B cell (primary cell): Measurements from ENCODE around the gene TRIP13. TPM values are rescaled to one million over a fixed set of nuclear protein-coding genes. Genes with fewer than 3 reads are reported as not detected.

Source experiments
- ATAC-seq: fragments of 200-7000 bp; cut with Tn5 transposase; one replicate; pipeline ENCODE4 v1.10.0; 2021; ENCODE audit warnings: low read depth, mild to moderate bottlenecking, moderate number of reproducible peaks, moderate library complexity
- CTCF ChIA-PET: fragments of 350-600 bp; sonication (Branson Sonifier 250); formaldehyde crosslinking; loops from one replicate; lab custom pipeline; 2021; ENCODE audit warnings: antibody characterized with exemption, inconsistent platforms; lab: Charles Lee
- POLR2A ChIA-PET: fragments of 350-600 bp; sonication (Branson Sonifier 250); formaldehyde crosslinking; loops from one replicate; lab custom pipeline; 2021; ENCODE audit warnings: antibody characterized with exemption; lab: Charles Lee
- DNase-seq: peaks from one replicate; pipeline ENCODE4 v3.0.0; 2013
- H2AFZ ChIP-seq: 2 replicates; pipeline ENCODE4 v1.6.1; 2012; ENCODE audit warnings: mild to moderate bottlenecking, low read depth, low read length; ENCODE audit not compliant: insufficient read depth, poor library complexity, severe bottlenecking
- H3K27ac ChIP-seq, 2 donors: 1 replicate in 1 of 2; 2 replicates in 1 of 2; pipeline ENCODE4 v1.5.1; 2012 to 2013; ENCODE audit warnings: low read length in 2 of 2, mild to moderate bottlenecking in 2 of 2, moderate library complexity in 1 of 2
- H3K27me3 ChIP-seq, 4 experiments: fragments of 200-600 bp in 1 of 4; sonication (generic) in 1 of 4; replicated peaks in 1 of 4; 1 replicate in 2 of 4; 2 replicates in 2 of 4; pipeline versions ENCODE4 v1.6.1 to v1.7.0; 2013 to 2016; ENCODE audit warnings: low read length in 3 of 4, mild to moderate bottlenecking in 2 of 4, mixed read lengths in 1 of 4, moderate library complexity in 1 of 4; ENCODE audit not compliant: insufficient read depth in 4 of 4, control insufficient read depth in 3 of 4; ENCODE audit errors: control extremely low read depth in 1 of 4
- H3K36me3 ChIP-seq, 2 experiments: replicated peaks in 1 of 2; 1 replicate in 1 of 2; 2 replicates in 1 of 2; pipeline versions ENCODE4 v1.6.1 to v1.7.1; 2013; ENCODE audit warnings: low read length in 1 of 2; ENCODE audit not compliant: insufficient read depth in 2 of 2, control insufficient read depth in 1 of 2; ENCODE audit errors: control extremely low read depth in 1 of 2, extremely low read depth in 1 of 2
- H3K4me1 ChIP-seq, 2 donors: fragments of 200-600 bp in 1 of 2; sonication (generic) in 1 of 2; 1 replicate in 1 of 2; 2 replicates in 1 of 2; pipeline versions ENCODE4 v1.5.1 to v1.6.1; 2013 to 2017; ENCODE audit warnings: low read length in 2 of 2; ENCODE audit not compliant: control insufficient read depth in 2 of 2, insufficient read depth in 2 of 2
- H3K4me2 ChIP-seq: replicated peaks from 2 replicates; pipeline ENCODE3; 2012; ENCODE audit warnings: mild to moderate bottlenecking, low read depth, low read length; ENCODE audit not compliant: poor library complexity, severe bottlenecking
- H3K4me3 ChIP-seq, 5 experiments: fragments of 200-600 bp in 1 of 5; sonication (generic) in 1 of 5; 1 replicate in 3 of 5; 2 replicates in 2 of 5; pipeline versions ENCODE4 v1.5.1 to v1.7.0; 2011 to 2016; ENCODE audit warnings: low read length in 4 of 5, mild to moderate bottlenecking in 4 of 5, low read depth in 2 of 5, control low read depth in 1 of 5, moderate library complexity in 1 of 5; ENCODE audit not compliant: insufficient read depth in 1 of 5; ENCODE audit errors: control extremely low read depth in 1 of 5, extremely low read depth in 1 of 5
- H3K79me2 ChIP-seq: fragments of 200-600 bp; sonication (generic); one replicate; pipeline ENCODE4 v1.6.0; 2016; ENCODE audit warnings: low read length; ENCODE audit not compliant: control insufficient read depth, insufficient read depth
- H3K9ac ChIP-seq: fragments of 200-600 bp; sonication (generic); 2 replicates; pipeline ENCODE4 v1.6.1; 2017; ENCODE audit warnings: mild to moderate bottlenecking, low read length, moderate library complexity
- H3K9me3 ChIP-seq, 3 donors: one replicate each; pipeline versions ENCODE4 v1.6.1 to v1.7.1; 2013; ENCODE audit warnings: low read length in 2 of 3; ENCODE audit not compliant: control insufficient read depth in 2 of 3, insufficient read depth in 1 of 3; ENCODE audit errors: control extremely low read depth in 1 of 3
- H4K20me1 ChIP-seq: 2 replicates; pipeline ENCODE4 v1.6.0; 2012; ENCODE audit warnings: mild to moderate bottlenecking, low read length; ENCODE audit not compliant: insufficient read depth, control insufficient read depth, poor library complexity, severe bottlenecking
- H3K27ac Mint-ChIP-seq: one replicate; pipeline ENCODE4 v1.8.0; 2021; ENCODE audit warnings: mixed read lengths
- H3K27me3 Mint-ChIP-seq: one replicate; pipeline ENCODE4 v1.8.0; 2021; ENCODE audit warnings: mixed read lengths
- H3K4me1 Mint-ChIP-seq: one replicate; pipeline ENCODE4 v1.8.0; 2021; ENCODE audit warnings: mixed read lengths
- H3K4me3 Mint-ChIP-seq: one replicate; pipeline ENCODE4 v1.8.0; 2021; ENCODE audit warnings: mixed read lengths
- H3K9me3 Mint-ChIP-seq: one replicate; pipeline ENCODE4 v1.8.0; 2022; ENCODE audit warnings: mixed read lengths; ENCODE audit not compliant: insufficient read depth
- CTCF ChIP-seq: fragments of 200-600 bp; IDR thresholded peaks from one replicate; pipeline ENCODE4 v1.8.0; 2022; ENCODE audit warnings: antibody characterized with exemption, mild to moderate bottlenecking
- EZH2 ChIP-seq: IDR thresholded peaks from 2 replicates; pipeline ENCODE4 v1.6.1; 2012; ENCODE audit warnings: borderline replicate concordance, low read depth, mild to moderate bottlenecking, moderate library complexity, low read length; ENCODE audit not compliant: insufficient read depth, poor library complexity, severe bottlenecking
- WGBS: methylation state at CpG from one replicate; pipeline ENCODE4 v1.1.5; 2013; ENCODE audit warnings: missing lambda C conversion rate; ENCODE audit not compliant: insufficient coverage; 5-methylcytosine and 5-hydroxymethylcytosine counted together
- intact Hi-C: fragments of 100-400 bp; cut with micrococcal nuclease; formaldehyde crosslinking; loops from one replicate; pipeline ENCODE4 v1.10.0; 2022
- polyA plus RNA-seq: library from polyadenylated mRNA; depleted of rRNA; stranded (reverse); fragments of >200 nt; gene quantifications from 2 replicates; pipeline ENCODE4 v1.2.3, GENCODE V29; 2012
- total RNA-seq, 2 donors: library from RNA; stranded (reverse); fragments of 120-200 nt in 1 of 2; gene quantifications; 1 replicate in 1 of 2; 2 replicates in 1 of 2; pipeline versions ENCODE4 v1.2.3 to v1.2.4, GENCODE V29; 2013 to 2022

TRIP13 gene
- total and polyA plus RNA-seq, 2 donors (not counting 1 experiment from before 2014, with no cell fraction given): 0.63 to 1.1 TPM

DNA sequence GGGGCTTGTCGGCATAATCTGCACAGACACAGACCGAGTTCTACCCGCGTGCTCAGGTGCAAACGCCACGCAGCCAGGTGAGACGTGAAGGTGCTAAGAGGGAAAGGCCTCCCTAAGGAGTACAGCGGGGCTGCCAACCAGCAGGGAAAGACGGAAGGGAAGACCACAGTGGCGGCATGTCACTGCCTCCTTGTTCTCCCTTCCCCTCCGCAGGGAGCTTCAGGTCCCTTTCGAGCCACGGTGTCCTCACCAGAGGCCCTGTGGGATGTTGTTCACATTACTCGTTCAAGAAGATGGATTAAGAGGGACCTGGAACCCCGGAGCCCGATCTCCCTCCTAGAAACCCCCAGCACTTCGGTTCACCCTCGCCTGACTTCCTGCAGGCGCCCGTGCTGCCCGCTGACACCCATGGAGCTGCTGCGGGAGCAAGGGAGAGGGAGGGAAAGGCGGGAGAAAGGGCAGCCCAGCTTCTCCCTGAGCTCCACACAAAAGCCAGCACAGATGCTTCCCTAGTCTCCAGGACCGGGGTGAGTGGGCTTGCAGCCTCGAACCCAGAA is 769 bp upstream of the TRIP13 start:
- WGBS: 26% methylated on average over 20 of the region's 25 CpGs
- no peaks in the 10 kb centered on the region for H3K27me3 Mint-ChIP-seq
- no peak for DNase-seq

More for the DNA sequence above, 769 bp upstream of the TRIP13 start:
- ChIA-PET POLR2A (no interaction called here), CTCF (interaction anchor here (1.1 to 2.4 kb wide), 2 partner anchors 11 to 570 kb away, joined by 3 to 11 read pairs; partner anchors contain the start of gene AHRR)
- Histone ChIP-seq H2AFZ (peak overlapping the region; percentile 88), H3K4me2 (peak overlapping the region; percentile 85), H3K4me3 (peak overlapping the region; percentile 55 to 90 (median 85)), H3K27ac (peak overlapping the region; percentile 54 to 84), H3K9me3 (no peaks in the 10 kb centered on the region), H3K36me3 (peaks cover 1 to 42% of the 10 kb centered on the region in 2 experiments), H3K9ac (peak overlapping the region; percentile 89), H3K4me1 (peaks cover 13 to 19% of the 10 kb centered on the region in 2 donors), H3K79me2 (peaks cover 36% of the 10 kb centered on the region), H4K20me1 (peaks cover 15% of the 10 kb centered on the region), H3K27me3 (no peaks in the 10 kb centered on the region)
- intact Hi-C loops: loop anchor here (5.0 kb wide), 1 partner anchor 910 kb away; the partner anchor contains the start of gene NDUFS6
- peak overlapping the region; percentile 87 for H3K4me3 Mint-ChIP-seq
- peak overlapping the region; percentile 89 for H3K27ac Mint-ChIP-seq
- no peak for ATAC-seq
- peaks cover 16% of the 10 kb centered on the region for H3K4me1 Mint-ChIP-seq
- no peak for TF ChIP-seq EZH2
- no peak for TF ChIP-seq CTCF
- H3K9me3 Mint-ChIP-seq: no peaks in the 10 kb centered on the region
